ENCODE data around the gene TRIM24. TPM values are rescaled to one million over a fixed set of nuclear protein-coding genes. Genes with fewer than 3 reads are reported as not detected.

TRIM24 gene
- total and polyA plus RNA-seq, 2 experiments from 2014 or later: 3.4 to 7.5 TPM

GRCh38 chr7:138425026-138425425, 35.0 kb upstream of the TRIM24 start:
- Histone ChIP-seq H3K27me3 (replicated peaks; ENCODE audit: insufficient read depth) (no peaks in the 10 kb centered on the region), H3K79me2 (ENCODE audit: insufficient read depth) (no peaks in the 10 kb centered on the region), H3K9me3 (ENCODE audit: low read depth) (no peaks in the 10 kb centered on the region), H3K9ac (no peak overlapping the region), H3K27ac (no peak overlapping the region), H4K20me1 (ENCODE audit: insufficient read depth) (no peaks in the 10 kb centered on the region), H2AFZ (no peak overlapping the region), H3F3A (ENCODE audit: insufficient read depth) (no peaks in the 10 kb centered on the region), H3K4me1 (ENCODE audit: insufficient read depth) (no peaks in the 10 kb centered on the region), H3K9me2 (ENCODE audit: insufficient read depth) (no peaks in the 10 kb centered on the region), H3K4me2 (ENCODE audit: unreplicated experiment) (no peak overlapping the region), H3K4me3 (no peak overlapping the region), H3K36me3 (ENCODE audit: low read depth) (no peaks in the 10 kb centered on the region)
- in situ Hi-C loops (cut with MboI): no loop called here
- no peak for DNase-seq
- TF ChIP-seq EZH2phosphoT487 (IDR thresholded peaks at IDR 0.05; ENCODE audit: insufficient read depth, low read depth) (no peak), EZH2 (IDR thresholded peaks at IDR 0.05; ENCODE audit: insufficient read depth, poor library complexity, severe bottlenecking) (no peak)
- 47 to 60% methylated on average over 5 of the region's 5 CpGs for WGBS, 2 experiments (ENCODE audit: low coverage in 1 of 2, low lambda C conversion rate in 2 of 2, missing lambda C conversion rate in 2 of 2)

GRCh38 chr7:138429577-138430250, 30.3 kb upstream of the TRIM24 start:
- Histone ChIP-seq H3K27ac (no peak overlapping the region), H3K36me3 (ENCODE audit: low read depth) (no peaks in the 10 kb centered on the region), H2AFZ (no peak overlapping the region), H3K4me1 (ENCODE audit: insufficient read depth) (no peaks in the 10 kb centered on the region), H3K9me2 (ENCODE audit: insufficient read depth) (no peaks in the 10 kb centered on the region), H4K20me1 (ENCODE audit: insufficient read depth) (no peaks in the 10 kb centered on the region), H3F3A (ENCODE audit: insufficient read depth) (no peaks in the 10 kb centered on the region), H3K4me2 (ENCODE audit: unreplicated experiment) (no peak overlapping the region), H3K9me3 (ENCODE audit: low read depth) (no peaks in the 10 kb centered on the region), H3K79me2 (ENCODE audit: insufficient read depth) (no peaks in the 10 kb centered on the region), H3K9ac (no peak overlapping the region), H3K4me3 (no peak overlapping the region), H3K27me3 (replicated peaks; ENCODE audit: insufficient read depth) (no peaks in the 10 kb centered on the region)
- WGBS, 2 experiments (ENCODE audit: low coverage in 1 of 2, low lambda C conversion rate in 2 of 2, missing lambda C conversion rate in 2 of 2): 29 to 32% methylated on average over 5 of the region's 5 CpGs
- TF ChIP-seq EZH2 (IDR thresholded peaks at IDR 0.05; ENCODE audit: insufficient read depth, poor library complexity, severe bottlenecking) (no peak), EZH2phosphoT487 (IDR thresholded peaks at IDR 0.05; ENCODE audit: insufficient read depth, low read depth) (no peak)
- no peak for DNase-seq
- in situ Hi-C loops (cut with MboI): no loop called here

DNA sequence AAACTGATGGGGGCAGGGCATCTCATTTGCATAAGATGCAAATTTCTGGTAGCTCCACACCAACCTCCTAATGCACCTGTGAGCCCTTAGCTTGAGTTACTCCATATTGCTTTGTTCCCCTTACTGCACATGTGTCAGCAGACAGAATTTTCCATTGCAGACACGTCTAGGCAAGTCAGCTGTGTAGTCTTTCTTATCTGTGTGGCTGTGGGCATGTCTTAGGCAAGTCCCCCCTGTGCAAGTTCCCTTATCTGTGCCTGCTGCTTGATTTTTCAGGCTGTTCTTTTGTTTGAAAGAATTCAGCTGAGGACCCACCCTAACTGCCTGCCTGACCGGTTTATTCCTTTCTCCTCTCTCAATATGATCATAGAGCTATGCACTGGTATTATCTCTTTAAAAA, 28.5 kb upstream of the TRIM24 start:
- 19 to 27% methylated on average over 2 of the region's 2 CpGs for WGBS, 2 experiments (ENCODE audit: low coverage in 1 of 2, low lambda C conversion rate in 2 of 2, missing lambda C conversion rate in 2 of 2)
- in situ Hi-C loops (cut with MboI): no loop called here

GRCh38 chr7:138433583-138434443, 26.2 kb upstream of the TRIM24 start:
- TF ChIP-seq EZH2phosphoT487 (IDR thresholded peaks at IDR 0.05; ENCODE audit: insufficient read depth, low read depth) (no peak), EZH2 (IDR thresholded peaks at IDR 0.05; ENCODE audit: insufficient read depth, poor library complexity, severe bottlenecking) (no peak)
- no peaks in the 10 kb centered on the region for H3K36me3 ChIP-seq (ENCODE audit: low read depth)
- H3K9me2 ChIP-seq (ENCODE audit: insufficient read depth): no peaks in the 10 kb centered on the region
- no peak for DNase-seq
- H3K9ac ChIP-seq: no peak overlapping the region
- H3K4me3 ChIP-seq: no peak overlapping the region
- in situ Hi-C loops (cut with MboI): no loop called here
- no peaks in the 10 kb centered on the region for H3K27me3 ChIP-seq (replicated peaks; ENCODE audit: insufficient read depth)
- no peaks in the 10 kb centered on the region for H3K4me1 ChIP-seq (ENCODE audit: insufficient read depth)
- no peaks in the 10 kb centered on the region for H3F3A ChIP-seq (ENCODE audit: insufficient read depth)
- 30 to 32% methylated on average over 5 to 6 of the region's 6 CpGs for WGBS, 2 experiments (ENCODE audit: low coverage in 1 of 2, low lambda C conversion rate in 2 of 2, missing lambda C conversion rate in 2 of 2)
- no peak overlapping the region for H3K27ac ChIP-seq
- no peaks in the 10 kb centered on the region for H3K79me2 ChIP-seq (ENCODE audit: insufficient read depth)
- H2AFZ ChIP-seq: no peak overlapping the region
- no peak overlapping the region for H3K4me2 ChIP-seq (ENCODE audit: unreplicated experiment)
- H3K9me3 ChIP-seq (ENCODE audit: low read depth): peaks cover 3% of the 10 kb centered on the region
- no peaks in the 10 kb centered on the region for H4K20me1 ChIP-seq (ENCODE audit: insufficient read depth)

More for the DNA sequence above, 28.5 kb upstream of the TRIM24 start:
- Histone ChIP-seq H3K4me2 (ENCODE audit: unreplicated experiment) (no peak overlapping the region), H3K4me3 (no peak overlapping the region), H3K79me2 (ENCODE audit: insufficient read depth) (no peaks in the 10 kb centered on the region), H3K9ac (no peak overlapping the region), H3K9me2 (ENCODE audit: insufficient read depth) (no peaks in the 10 kb centered on the region), H2AFZ (no peak overlapping the region), H3F3A (ENCODE audit: insufficient read depth) (no peaks in the 10 kb centered on the region), H3K27me3 (replicated peaks; ENCODE audit: insufficient read depth) (no peaks in the 10 kb centered on the region), H3K9me3 (ENCODE audit: low read depth) (peaks cover 3% of the 10 kb centered on the region), H4K20me1 (ENCODE audit: insufficient read depth) (no peaks in the 10 kb centered on the region), H3K36me3 (ENCODE audit: low read depth) (no peaks in the 10 kb centered on the region), H3K4me1 (ENCODE audit: insufficient read depth) (no peaks in the 10 kb centered on the region), H3K27ac (no peak overlapping the region)
- DNase-seq: no peak
- no peak for TF ChIP-seq EZH2 (IDR thresholded peaks at IDR 0.05; ENCODE audit: insufficient read depth, poor library complexity, severe bottlenecking)
- TF ChIP-seq EZH2phosphoT487 (IDR thresholded peaks at IDR 0.05; ENCODE audit: insufficient read depth, low read depth): no peak

All from GM23248 (cell line).